ENCODE data around the gene TBXAS1.

- TF ChIP-seq POLR2AphosphoS5 (IDR thresholded peaks at IDR 0.05), result no peak
- no peak for TF ChIP-seq POLR2A (IDR thresholded peaks at IDR 0.05; ENCODE audit: low read depth)
Observed at GRCh38 chr7:140017543-140017942, 188.5 kb downstream of the TBXAS1 start.

All from esophagus muscularis mucosa (tissue), 2 donors.